Erythroblast (primary cell): ENCODE measurements around the gene CRTC1.
"Not testable (repeated sequence)": the region's sequence is repeated elsewhere in the genome, so short reads cannot be mapped to it uniquely, and the experiment has no call there.

Experiments
- GATA1 ChIP-seq: IDR thresholded peaks from 2 replicates; pipeline ENCODE4 v1.6.1; 2011; ENCODE audit warnings: low read depth, mild to moderate bottlenecking, control low read depth, low read length, moderate library complexity
- POLR2A ChIP-seq: IDR thresholded peaks from 2 replicates; pipeline ENCODE4 v1.6.1; 2011; ENCODE audit warnings: mild to moderate bottlenecking, low read length

GRCh38 chr19:18733762-18734332 is 50.4 kb downstream of the CRTC1 start:
- not testable (repeated sequence) for TF ChIP-seq POLR2A, GATA1
